ENCODE data around the gene CHSY1.

Gene CHSY1

GRCh38 chr15:101203029-101203573 is 48.7 kb downstream of the CHSY1 start:
- TF ChIP-seq CREB1 (IDR thresholded peaks at IDR 0.05; ENCODE audit: low read depth) (no peak), EGR1 (IDR thresholded peaks at IDR 0.05) (no peak), TAF1 (IDR thresholded peaks at IDR 0.05; ENCODE audit: low read depth) (no peak), RAD21 (IDR thresholded peaks at IDR 0.05; ENCODE audit: low read depth) (no peak)

- TF ChIP-seq NFIC (IDR thresholded peaks at IDR 0.05): no peak
- no peak for TF ChIP-seq USF1 (IDR thresholded peaks at IDR 0.05)
- no peak for TF ChIP-seq EGR1 (IDR thresholded peaks at IDR 0.05)
Measured at GRCh38 chr15:101201411-101202174, 50.3 kb downstream of the CHSY1 start.

DNA sequence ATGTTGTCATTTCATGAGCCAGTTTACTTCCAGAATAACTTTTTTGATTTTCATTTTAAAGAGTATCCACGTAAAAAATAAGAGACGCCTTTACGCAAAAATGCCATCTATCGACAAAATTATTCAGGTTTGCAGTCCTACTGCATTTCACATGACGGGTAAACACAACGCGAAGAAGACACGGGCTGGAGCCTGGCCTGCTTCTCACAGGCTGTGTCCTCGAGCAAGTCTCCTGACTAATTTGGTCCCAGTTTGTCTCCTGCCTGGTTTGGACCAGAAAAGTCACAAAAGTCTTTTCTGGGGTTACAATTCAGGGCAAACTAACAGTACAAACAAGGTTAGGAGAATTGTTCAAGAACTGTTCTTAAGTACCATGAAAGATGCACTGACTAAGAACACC is 51.7 kb downstream of the CHSY1 start:
- TF ChIP-seq NFIC (IDR thresholded peaks at IDR 0.05) (no peak), TEAD4 (IDR thresholded peaks at IDR 0.05) (no peak), CREB1 (IDR thresholded peaks at IDR 0.05; ENCODE audit: low read depth) (no peak), YY1 (IDR thresholded peaks at IDR 0.05; ENCODE audit: low read depth) (no peak), RAD21 (IDR thresholded peaks at IDR 0.05; ENCODE audit: low read depth) (no peak)

DNA sequence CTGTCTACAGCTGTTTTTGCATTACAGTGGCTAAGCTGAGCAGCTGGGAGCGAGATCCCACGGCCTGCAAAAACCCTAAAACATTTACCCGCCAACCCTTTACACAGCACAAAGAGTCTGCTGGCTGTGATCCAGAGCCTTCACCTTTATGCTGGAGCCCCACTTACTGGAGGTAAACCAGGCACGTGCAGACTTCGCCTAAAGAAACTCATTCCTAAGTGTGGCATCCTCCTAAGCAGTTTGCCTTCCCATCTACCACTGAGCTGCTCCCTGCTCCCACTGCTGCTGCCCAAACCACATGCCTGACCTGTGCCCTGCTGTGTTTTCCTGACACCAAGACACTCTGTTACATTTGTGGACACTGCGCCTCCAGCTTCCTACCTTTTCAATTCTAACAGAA is 53.0 kb downstream of the CHSY1 start:
- TF ChIP-seq USF1 (IDR thresholded peaks at IDR 0.05) (no peak), CREB1 (IDR thresholded peaks at IDR 0.05; ENCODE audit: low read depth) (no peak), TAF1 (IDR thresholded peaks at IDR 0.05; ENCODE audit: low read depth) (no peak), YY1 (IDR thresholded peaks at IDR 0.05; ENCODE audit: low read depth) (no peak), CEBPB (IDR thresholded peaks at IDR 0.05) (no peak), FOXM1 (IDR thresholded peaks at IDR 0.05; ENCODE audit: borderline replicate concordance, low read depth) (no peak), TEAD4 (IDR thresholded peaks at IDR 0.05) (no peak), NFIC (IDR thresholded peaks at IDR 0.05) (no peak), RAD21 (IDR thresholded peaks at IDR 0.05; ENCODE audit: low read depth) (no peak), TCF12 (IDR thresholded peaks at IDR 0.05; ENCODE audit: low read depth) (no peak), REST (IDR thresholded peaks at IDR 0.05; ENCODE audit: low read depth) (no peak), EGR1 (IDR thresholded peaks at IDR 0.05) (no peak)
- TF ChIP-seq, protein P1, sequence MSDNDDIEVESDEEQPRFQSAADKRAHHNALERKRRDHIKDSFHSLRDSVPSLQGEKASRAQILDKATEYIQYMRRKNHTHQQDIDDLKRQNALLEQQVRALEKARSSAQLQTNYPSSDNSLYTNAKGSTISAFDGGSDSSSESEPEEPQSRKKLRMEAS (IDR thresholded peaks at IDR 0.05): no peak

DNA sequence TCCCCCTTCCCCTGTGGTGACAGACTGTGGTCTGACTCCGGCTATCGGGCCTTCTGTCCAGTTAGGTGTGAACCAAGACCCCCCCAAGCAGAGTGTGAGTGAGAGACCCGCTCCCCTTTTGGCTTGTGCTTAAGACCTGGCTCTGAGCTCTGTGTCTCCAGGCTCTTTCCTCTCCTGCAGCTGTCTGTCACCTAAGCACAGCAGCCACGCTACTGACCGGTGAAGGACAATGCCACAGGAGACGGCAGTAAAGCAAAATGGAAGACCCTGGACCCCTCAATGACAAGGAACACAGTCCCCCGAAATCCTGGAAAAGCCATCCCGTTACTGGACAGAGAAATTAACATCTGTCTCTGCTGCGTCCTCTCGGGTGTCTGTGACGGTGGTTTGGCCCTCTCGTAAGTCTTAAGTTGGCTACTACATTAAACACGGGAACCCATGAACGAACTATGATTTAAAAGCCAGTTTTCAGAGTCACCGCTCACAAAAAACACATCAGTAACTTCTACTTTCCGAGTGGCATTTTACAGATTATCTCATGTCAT is 53.7 kb downstream of the CHSY1 start:
- TF ChIP-seq EP300 (IDR thresholded peaks at IDR 0.05; ENCODE audit: borderline replicate concordance): no peak
- no peak for TF ChIP-seq FOXM1 (IDR thresholded peaks at IDR 0.05; ENCODE audit: borderline replicate concordance, low read depth)
- TF ChIP-seq EGR1 (IDR thresholded peaks at IDR 0.05): no peak
- TF ChIP-seq CREB1 (IDR thresholded peaks at IDR 0.05; ENCODE audit: low read depth): no peak
- TF ChIP-seq, protein P1 (IDR thresholded peaks at IDR 0.05): no peak
- TF ChIP-seq TAF1 (IDR thresholded peaks at IDR 0.05; ENCODE audit: low read depth): no peak
- TF ChIP-seq RAD21 (IDR thresholded peaks at IDR 0.05; ENCODE audit: low read depth): no peak
- no peak for TF ChIP-seq YY1 (IDR thresholded peaks at IDR 0.05; ENCODE audit: low read depth)

GRCh38 chr15:101194546-101195125 is 57.2 kb downstream of the CHSY1 start:
- no peak for TF ChIP-seq EGR1 (IDR thresholded peaks at IDR 0.05)
- no peak for TF ChIP-seq TAF1 (IDR thresholded peaks at IDR 0.05; ENCODE audit: low read depth)
- no peak for TF ChIP-seq YY1 (IDR thresholded peaks at IDR 0.05; ENCODE audit: low read depth)
- TF ChIP-seq TCF12 (IDR thresholded peaks at IDR 0.05; ENCODE audit: low read depth): no peak
- no peak for TF ChIP-seq FOXM1 (IDR thresholded peaks at IDR 0.05; ENCODE audit: borderline replicate concordance, low read depth)
- TF ChIP-seq, protein P1 (IDR thresholded peaks at IDR 0.05): no peak
- TF ChIP-seq REST (IDR thresholded peaks at IDR 0.05; ENCODE audit: low read depth): no peak
- TF ChIP-seq TEAD4 (IDR thresholded peaks at IDR 0.05): no peak
- no peak for TF ChIP-seq USF1 (IDR thresholded peaks at IDR 0.05)
- TF ChIP-seq CEBPB (IDR thresholded peaks at IDR 0.05): no peak

All from Ishikawa (cell line).